ENCODE data around the gene MAML1. TPM values are rescaled to one million over a fixed set of nuclear protein-coding genes. Genes with fewer than 3 reads are reported as not detected.

The MAML1 gene
- total and polyA plus RNA-seq, 4 donors, result 2.2 to 7.6 (median 6.3) TPM

DNA sequence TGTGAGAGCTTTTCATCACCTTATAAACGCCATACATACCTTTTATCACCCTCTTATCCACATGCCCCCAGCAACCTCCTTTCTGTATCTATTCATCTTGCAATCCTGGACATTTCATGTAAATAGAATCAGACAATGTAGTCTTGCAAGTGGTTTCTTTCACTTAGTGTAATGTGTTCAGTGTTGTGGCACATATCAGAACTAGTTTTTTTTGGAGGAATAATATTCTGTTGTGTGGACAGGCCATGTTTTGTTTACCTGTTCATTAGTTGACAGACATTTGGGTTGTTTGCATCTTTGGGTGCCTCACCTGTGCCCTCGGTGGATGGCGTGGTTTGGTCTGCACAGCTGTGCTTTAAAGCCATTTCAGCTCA, 89.4 kb downstream of the MAML1 start:
- peak overlapping the region; percentile 94 to 99 for H3K27ac ChIP-seq (ENCODE audit: low read depth in 1 of 2, low read length in 2 of 2)
- DNase-seq (ENCODE audit: low spot score), result no peak
- 20% methylated on average over 3 of the region's 3 CpGs for WGBS
- TF ChIP-seq JUND (IDR thresholded peaks at IDR 0.05) (no peak), NR2F2 (IDR thresholded peaks at IDR 0.05) (no peak), RAD21 (IDR thresholded peaks at IDR 0.05) (no peak), HNF4G (IDR thresholded peaks at IDR 0.05) (no peak)
- TF ChIP-seq, protein P1, sequence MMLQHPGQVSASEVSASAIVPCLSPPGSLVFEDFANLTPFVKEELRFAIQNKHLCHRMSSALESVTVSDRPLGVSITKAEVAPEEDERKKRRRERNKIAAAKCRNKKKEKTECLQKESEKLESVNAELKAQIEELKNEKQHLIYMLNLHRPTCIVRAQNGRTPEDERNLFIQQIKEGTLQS (IDR thresholded peaks at IDR 0.05), result no peak
- TF ChIP-seq, protein P2, sequence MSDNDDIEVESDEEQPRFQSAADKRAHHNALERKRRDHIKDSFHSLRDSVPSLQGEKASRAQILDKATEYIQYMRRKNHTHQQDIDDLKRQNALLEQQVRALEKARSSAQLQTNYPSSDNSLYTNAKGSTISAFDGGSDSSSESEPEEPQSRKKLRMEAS (IDR thresholded peaks at IDR 0.05), result no peak
- TF ChIP-seq, protein P3, sequence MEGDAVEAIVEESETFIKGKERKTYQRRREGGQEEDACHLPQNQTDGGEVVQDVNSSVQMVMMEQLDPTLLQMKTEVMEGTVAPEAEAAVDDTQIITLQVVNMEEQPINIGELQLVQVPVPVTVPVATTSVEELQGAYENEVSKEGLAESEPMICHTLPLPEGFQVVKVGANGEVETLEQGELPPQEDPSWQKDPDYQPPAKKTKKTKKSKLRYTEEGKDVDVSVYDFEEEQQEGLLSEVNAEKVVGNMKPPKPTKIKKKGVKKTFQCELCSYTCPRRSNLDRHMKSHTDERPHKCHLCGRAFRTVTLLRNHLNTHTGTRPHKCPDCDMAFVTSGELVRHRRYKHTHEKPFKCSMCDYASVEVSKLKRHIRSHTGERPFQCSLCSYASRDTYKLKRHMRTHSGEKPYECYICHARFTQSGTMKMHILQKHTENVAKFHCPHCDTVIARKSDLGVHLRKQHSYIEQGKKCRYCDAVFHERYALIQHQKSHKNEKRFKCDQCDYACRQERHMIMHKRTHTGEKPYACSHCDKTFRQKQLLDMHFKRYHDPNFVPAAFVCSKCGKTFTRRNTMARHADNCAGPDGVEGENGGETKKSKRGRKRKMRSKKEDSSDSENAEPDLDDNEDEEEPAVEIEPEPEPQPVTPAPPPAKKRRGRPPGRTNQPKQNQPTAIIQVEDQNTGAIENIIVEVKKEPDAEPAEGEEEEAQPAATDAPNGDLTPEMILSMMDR (IDR thresholded peaks at IDR 0.05; ENCODE audit: low read depth, low read length, missing input control), result no peak
- TF ChIP-seq, protein P4, sequence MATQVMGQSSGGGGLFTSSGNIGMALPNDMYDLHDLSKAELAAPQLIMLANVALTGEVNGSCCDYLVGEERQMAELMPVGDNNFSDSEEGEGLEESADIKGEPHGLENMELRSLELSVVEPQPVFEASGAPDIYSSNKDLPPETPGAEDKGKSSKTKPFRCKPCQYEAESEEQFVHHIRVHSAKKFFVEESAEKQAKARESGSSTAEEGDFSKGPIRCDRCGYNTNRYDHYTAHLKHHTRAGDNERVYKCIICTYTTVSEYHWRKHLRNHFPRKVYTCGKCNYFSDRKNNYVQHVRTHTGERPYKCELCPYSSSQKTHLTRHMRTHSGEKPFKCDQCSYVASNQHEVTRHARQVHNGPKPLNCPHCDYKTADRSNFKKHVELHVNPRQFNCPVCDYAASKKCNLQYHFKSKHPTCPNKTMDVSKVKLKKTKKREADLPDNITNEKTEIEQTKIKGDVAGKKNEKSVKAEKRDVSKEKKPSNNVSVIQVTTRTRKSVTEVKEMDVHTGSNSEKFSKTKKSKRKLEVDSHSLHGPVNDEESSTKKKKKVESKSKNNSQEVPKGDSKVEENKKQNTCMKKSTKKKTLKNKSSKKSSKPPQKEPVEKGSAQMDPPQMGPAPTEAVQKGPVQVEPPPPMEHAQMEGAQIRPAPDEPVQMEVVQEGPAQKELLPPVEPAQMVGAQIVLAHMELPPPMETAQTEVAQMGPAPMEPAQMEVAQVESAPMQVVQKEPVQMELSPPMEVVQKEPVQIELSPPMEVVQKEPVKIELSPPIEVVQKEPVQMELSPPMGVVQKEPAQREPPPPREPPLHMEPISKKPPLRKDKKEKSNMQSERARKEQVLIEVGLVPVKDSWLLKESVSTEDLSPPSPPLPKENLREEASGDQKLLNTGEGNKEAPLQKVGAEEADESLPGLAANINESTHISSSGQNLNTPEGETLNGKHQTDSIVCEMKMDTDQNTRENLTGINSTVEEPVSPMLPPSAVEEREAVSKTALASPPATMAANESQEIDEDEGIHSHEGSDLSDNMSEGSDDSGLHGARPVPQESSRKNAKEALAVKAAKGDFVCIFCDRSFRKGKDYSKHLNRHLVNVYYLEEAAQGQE (IDR thresholded peaks at IDR 0.05), result no peak
- H3K9me3 ChIP-seq (ENCODE audit: control insufficient read depth in 4 of 4, low read length in 3 of 4), result no peaks in the 10 kb centered on the region
- peak overlapping the region; percentile 68 to 98 for H3K9ac ChIP-seq (ENCODE audit: low read depth in 1 of 2, low read length in 2 of 2)
- H3K4me1 ChIP-seq (ENCODE audit: control insufficient read depth in 4 of 4, insufficient read depth in 4 of 4, low read length in 3 of 4), result peaks cover 30 to 76% (median 56%) of the 10 kb centered on the region in 4 donors
- H3K4me3 ChIP-seq (ENCODE audit: low read depth in 1 of 3, low read length in 3 of 3), result peak overlapping the region; percentile 64 to 92 (median 80)
- H3K27me3 ChIP-seq (ENCODE audit: control insufficient read depth in 4 of 4, insufficient read depth in 4 of 4, low read length in 3 of 4), result no peaks in the 10 kb centered on the region
- H3K36me3 ChIP-seq (ENCODE audit: control insufficient read depth in 4 of 4, insufficient read depth in 3 of 4, low read depth in 1 of 4, low read length in 3 of 4), result peaks cover 15 to 31% (median 27%) of the 10 kb centered on the region in 4 donors

DNA sequence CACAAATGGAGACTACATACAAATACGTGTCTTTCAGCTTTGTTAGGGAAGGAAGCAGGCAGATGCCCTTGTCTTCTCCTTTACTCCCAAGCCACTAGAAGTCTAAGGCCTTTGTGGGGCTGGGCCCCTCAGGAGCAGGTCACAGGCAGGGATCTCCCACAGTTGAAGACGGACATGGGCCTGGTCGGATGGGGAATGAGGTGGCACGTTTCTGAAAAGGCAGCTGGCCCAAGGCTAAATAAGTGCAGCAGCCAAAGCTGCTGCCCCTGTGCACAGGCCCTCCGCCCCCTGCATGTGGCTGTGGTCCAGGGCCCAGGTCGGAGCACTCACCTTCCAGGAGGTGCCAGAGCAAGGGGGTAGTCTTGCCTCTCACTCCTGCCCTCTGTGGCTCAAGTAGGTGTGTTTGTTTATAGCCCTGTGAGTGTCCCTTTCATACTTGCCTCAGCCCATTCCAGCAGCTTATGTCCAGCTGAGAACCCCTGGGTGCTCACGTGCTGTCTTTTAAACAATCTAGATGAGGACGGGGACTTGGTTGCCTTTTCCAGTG, 89.9 kb downstream of the MAML1 start:
- Histone ChIP-seq H3K27me3 (ENCODE audit: control insufficient read depth in 4 of 4, insufficient read depth in 4 of 4, low read length in 3 of 4) (no peaks in the 10 kb centered on the region), H3K9me3 (ENCODE audit: control insufficient read depth in 4 of 4, low read length in 3 of 4) (no peaks in the 10 kb centered on the region), H3K4me1 (ENCODE audit: control insufficient read depth in 4 of 4, insufficient read depth in 4 of 4, low read length in 3 of 4) (peaks cover 26 to 73% (median 57%) of the 10 kb centered on the region in 4 donors), H3K27ac (ENCODE audit: low read depth in 1 of 2, low read length in 2 of 2) (peak overlapping the region; percentile 94 to 99), H3K9ac (ENCODE audit: low read depth in 1 of 2, low read length in 2 of 2) (peak overlapping the region; percentile 68 to 98), H3K36me3 (ENCODE audit: control insufficient read depth in 4 of 4, insufficient read depth in 3 of 4, low read depth in 1 of 4, low read length in 3 of 4) (peaks cover 16 to 35% (median 28%) of the 10 kb centered on the region in 4 donors), H3K4me3 (ENCODE audit: low read depth in 1 of 3, low read length in 3 of 3) (peak overlapping the region; percentile 64 to 92 (median 80))
- TF ChIP-seq GABPA (IDR thresholded peaks at IDR 0.05 in 1 of 2, conservative IDR thresholded peaks at IDR 0.05 in 1 of 2) (no peak), RAD21 (IDR thresholded peaks at IDR 0.05) (no peak), YY1 (IDR thresholded peaks at IDR 0.05) (no peak), RXRA (IDR thresholded peaks at IDR 0.05) (no peak), EGR1 (IDR thresholded peaks at IDR 0.05; ENCODE audit: low read depth in 2 of 2) (no peak), FOXA1 (IDR thresholded peaks at IDR 0.05) (no peak), SP1 (IDR thresholded peaks at IDR 0.05) (no peak), FOXA2 (IDR thresholded peaks at IDR 0.05) (no peak), JUND (IDR thresholded peaks at IDR 0.05) (no peak), HNF4A (conservative IDR thresholded peaks at IDR 0.05) (no peak), HNF4G (IDR thresholded peaks at IDR 0.05) (no peak), NR2F2 (IDR thresholded peaks at IDR 0.05) (no peak)
- TF ChIP-seq, protein P2 (IDR thresholded peaks at IDR 0.05), result no peak
- TF ChIP-seq, protein P4 (IDR thresholded peaks at IDR 0.05), result no peak
- TF ChIP-seq, protein P3 (IDR thresholded peaks at IDR 0.05; ENCODE audit: low read depth, low read length, missing input control), result no peak
- TF ChIP-seq, protein P5, sequence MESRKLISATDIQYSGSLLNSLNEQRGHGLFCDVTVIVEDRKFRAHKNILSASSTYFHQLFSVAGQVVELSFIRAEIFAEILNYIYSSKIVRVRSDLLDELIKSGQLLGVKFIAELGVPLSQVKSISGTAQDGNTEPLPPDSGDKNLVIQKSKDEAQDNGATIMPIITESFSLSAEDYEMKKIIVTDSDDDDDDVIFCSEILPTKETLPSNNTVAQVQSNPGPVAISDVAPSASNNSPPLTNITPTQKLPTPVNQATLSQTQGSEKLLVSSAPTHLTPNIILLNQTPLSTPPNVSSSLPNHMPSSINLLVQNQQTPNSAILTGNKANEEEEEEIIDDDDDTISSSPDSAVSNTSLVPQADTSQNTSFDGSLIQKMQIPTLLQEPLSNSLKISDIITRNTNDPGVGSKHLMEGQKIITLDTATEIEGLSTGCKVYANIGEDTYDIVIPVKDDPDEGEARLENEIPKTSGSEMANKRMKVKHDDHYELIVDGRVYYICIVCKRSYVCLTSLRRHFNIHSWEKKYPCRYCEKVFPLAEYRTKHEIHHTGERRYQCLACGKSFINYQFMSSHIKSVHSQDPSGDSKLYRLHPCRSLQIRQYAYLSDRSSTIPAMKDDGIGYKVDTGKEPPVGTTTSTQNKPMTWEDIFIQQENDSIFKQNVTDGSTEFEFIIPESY (IDR thresholded peaks at IDR 0.05), result no peak
- 17% methylated on average over 8 of the region's 8 CpGs for WGBS
- DNase-seq (ENCODE audit: low spot score), result no peak
